OCI-LY7 (cell line): ENCODE measurements around the gene GPR52. TPM values are rescaled to one million over a fixed set of nuclear protein-coding genes. Genes with fewer than 3 reads are reported as not detected.

Source experiments
- Bru-seq: library from RNA; stranded (reverse); fragments of 400-500 nt; gene quantifications from one replicate; lab custom pipeline; 2021; lab: Mats Ljungman, UMichigan
- BruChase-seq, 2 experiments: library from RNA; stranded (reverse); fragments of 400-500 nt; gene quantifications; one replicate each; lab custom pipeline; 2021; lab: Mats Ljungman, UMichigan
- BruUV-seq: library from RNA; stranded (reverse); fragments of 400-500 nt; replicated peaks from 2 replicates; lab custom pipeline; 2021; lab: Mats Ljungman, UMichigan
- CTCF ChIA-PET: fragments of 300-600 bp; sonication (Branson Sonifier 250); formaldehyde crosslinking; loops from one replicate; lab custom pipeline; 2022; ENCODE audit warnings: antibody characterized with exemption; ENCODE audit not compliant: unreplicated experiment; lab: Charles Lee
- POLR2A ChIA-PET: fragments of 300-600 bp; sonication (Branson Sonifier 250); formaldehyde crosslinking; loops from one replicate; lab custom pipeline; 2022; ENCODE audit warnings: antibody characterized with exemption; lab: Charles Lee
- DNase-seq: peaks from one replicate; pipeline ENCODE4 v3.0.0-alpha.2; 2015; ENCODE audit warnings: low spot score
- H2AFZ ChIP-seq: fragments of 200-600 bp; sonication (generic), shearing (Covaris generic); 2 replicates; pipeline ENCODE4 v1.6.1; 2014; ENCODE audit warnings: mild to moderate bottlenecking, antibody characterized with exemption, low read length, moderate library complexity
- H3K27ac ChIP-seq: fragments of 200-600 bp; sonication (generic); 2 replicates; pipeline ENCODE4 v1.5.1; 2014; ENCODE audit warnings: mixed run types, low read depth, mild to moderate bottlenecking, moderate library complexity, low read length, inconsistent platforms; ENCODE audit not compliant: poor library complexity, severe bottlenecking
- H3K36me3 ChIP-seq: fragments of 200-600 bp; sonication (generic); 2 replicates; pipeline ENCODE4 v1.6.1; 2014; ENCODE audit warnings: mild to moderate bottlenecking, antibody characterized with exemption, low read length, moderate library complexity, mixed read lengths; ENCODE audit not compliant: insufficient read depth
- H3K4me1 ChIP-seq: fragments of 200-600 bp; sonication (generic); 2 replicates; pipeline ENCODE4 v1.5.1; 2014; ENCODE audit warnings: mild to moderate bottlenecking, low read length; ENCODE audit not compliant: insufficient read depth, poor library complexity, severe bottlenecking
- H3K4me2 ChIP-seq: fragments of 200-600 bp; sonication (generic); 2 replicates; pipeline ENCODE4 v1.6.1; 2014; ENCODE audit warnings: mild to moderate bottlenecking, low read length
- H3K4me3 ChIP-seq: fragments of 200-600 bp; sonication (generic); 2 replicates; pipeline ENCODE4 v1.5.1; 2014; ENCODE audit warnings: mild to moderate bottlenecking, low read depth, low read length; ENCODE audit not compliant: poor library complexity, severe bottlenecking
- H3K79me2 ChIP-seq: fragments of 200-600 bp; sonication (generic); 2 replicates; pipeline ENCODE4 v1.6.1; 2016; ENCODE audit warnings: low read depth, mild to moderate bottlenecking, low read length, moderate library complexity, mixed read lengths; ENCODE audit not compliant: insufficient read depth
- H3K9me2 ChIP-seq: fragments of 200-600 bp; sonication (generic); 2 replicates; pipeline ENCODE4 v1.6.1; 2016; ENCODE audit warnings: mild to moderate bottlenecking, low read length, mixed read lengths; ENCODE audit not compliant: insufficient read depth
- H3K9me3 ChIP-seq: fragments of 200-600 bp; sonication (generic); 2 replicates; pipeline ENCODE4 v1.6.1; 2014; ENCODE audit warnings: mild to moderate bottlenecking, mixed run types, low read length, mixed read lengths
- H4K20me1 ChIP-seq: fragments of 200-600 bp; sonication (generic); 2 replicates; pipeline ENCODE4 v1.6.1; 2014; ENCODE audit warnings: mild to moderate bottlenecking, antibody characterized with exemption, low read length, moderate library complexity, mixed read lengths; ENCODE audit not compliant: insufficient read depth
- CTCF ChIP-seq: fragments of 200-600 bp; sonication (generic); conservative IDR thresholded peaks from 2 replicates; pipeline ENCODE4 v1.5.1; 2014; ENCODE audit warnings: mild to moderate bottlenecking, antibody characterized with exemption, low read length, moderate library complexity, mixed read lengths
- EZH2phosphoT487 ChIP-seq: fragments of 200-600 bp; sonication (generic); IDR thresholded peaks from 2 replicates; pipeline ENCODE4 v1.6.1; 2018; ENCODE audit warnings: low read depth, borderline replicate concordance, mild to moderate bottlenecking, mixed run types, antibody characterized with exemption, low read length, moderate library complexity, mixed read lengths
- intact Hi-C: fragments of 100-400 bp; cut with micrococcal nuclease; formaldehyde crosslinking; loops from one replicate; pipeline ENCODE4 v1.10.0; 2022; ENCODE audit not compliant: unreplicated experiment
- long read RNA-seq: library from polyadenylated mRNA; stranded (forward); transcript quantifications from one replicate; pipeline ENCODE4 v2.0.0, GENCODE V29; 2022
- total RNA-seq, 2 experiments: library from RNA; depleted of rRNA in 1 of 2; stranded (reverse); fragments of >200 nt in 1 of 2; shearing (Covaris generic) in 1 of 2; gene quantifications; 2 replicates each; pipeline ENCODE4 v1.2.3, GENCODE V29; 2014 to 2022

Gene GPR52
- total RNA-seq (2014; rRNA removed; shearing (Covaris generic)) (5.4 and 8.3 TPM in 2 replicates), total RNA-seq (2022) (9.6 and 9.7 TPM in 2 replicates), Bru-seq, nascent RNA (percentile 87 among the genes with signal in this experiment), BruChase-seq, experiment 1, labeled RNA remaining after a 6-hour chase (percentile 83 among the genes with signal in this experiment), BruChase-seq, experiment 2, labeled RNA remaining after a 2-hour chase (percentile 92 among the genes with signal in this experiment)
- long read RNA-seq, result 0 reads

GRCh38 chr1:174447866-174448530 lies at the start of gene GPR52:
Gene GPR52, plus strand, starts transcription at chr1:174447964. Its CDS starts 148 bp downstream, at chr1:174448112.
- no peak for DNase-seq
- H3K36me3 ChIP-seq, result no peaks in the 10 kb centered on the region
- H3K9me2 ChIP-seq, result no peaks in the 10 kb centered on the region
- no peak within 1 kb of the TSS for H3K4me2 ChIP-seq
- H2AFZ ChIP-seq, result no peak within 1 kb of the TSS
- ChIA-PET CTCF (no interaction called here), POLR2A (interaction anchor here (0.6 to 1.0 kb wide), 4 partner anchors 29 to 192 kb away, joined by 3 to 6 read pairs (median 3); no protein-coding TSS in a partner anchor)
- no peaks in the 10 kb centered on the region for H4K20me1 ChIP-seq
- TF ChIP-seq CTCF (no peak), EZH2phosphoT487 (no peak)
- no peak within 1 kb of the TSS for H3K27ac ChIP-seq
- H3K9me3 ChIP-seq, result no peaks in the 10 kb centered on the region
- H3K79me2 ChIP-seq, result no peaks in the 10 kb centered on the region
- intact Hi-C loops, result no loop called here
- no peak within 1 kb of the TSS for H3K4me3 ChIP-seq
- H3K4me1 ChIP-seq, result no peaks in the 10 kb centered on the region
- no TSS peak for BruUV-seq

GRCh38 chr1:174398246-174398645 lies 49.5 kb upstream of the GPR52 start:
- ChIA-PET POLR2A (no interaction called here), CTCF (no interaction called here)
- Histone ChIP-seq H3K9me2 (no peaks in the 10 kb centered on the region), H3K4me1 (no peaks in the 10 kb centered on the region), H4K20me1 (no peaks in the 10 kb centered on the region), H3K79me2 (no peaks in the 10 kb centered on the region), H3K9me3 (no peaks in the 10 kb centered on the region; the same call in 1 of the 2 replicates), H3K4me3 (no peak overlapping the region), H3K27ac (no peak overlapping the region), H3K4me2 (no peak overlapping the region), H3K36me3 (peaks cover 64% of the 10 kb centered on the region), H2AFZ (no peak overlapping the region)
- intact Hi-C loops, result no loop called here
- no peak for DNase-seq
- TF ChIP-seq EZH2phosphoT487 (no peak), CTCF (no peak)
- BruUV-seq, result no TSS peak

GRCh38 chr1:174399211-174399610 lies 48.6 kb upstream of the GPR52 start:
- no TSS peak for BruUV-seq
- DNase-seq, result no peak
- Histone ChIP-seq H3K36me3 (peaks cover 55% of the 10 kb centered on the region), H3K4me1 (no peaks in the 10 kb centered on the region), H2AFZ (no peak overlapping the region), H4K20me1 (no peaks in the 10 kb centered on the region), H3K79me2 (no peaks in the 10 kb centered on the region), H3K27ac (no peak overlapping the region), H3K4me2 (no peak overlapping the region), H3K4me3 (no peak overlapping the region), H3K9me3 (no peaks in the 10 kb centered on the region; the same call in 1 of the 2 replicates), H3K9me2 (no peaks in the 10 kb centered on the region)
- POLR2A ChIA-PET, result no interaction called here
- TF ChIP-seq EZH2phosphoT487 (no peak), CTCF (no peak)
- CTCF ChIA-PET, result no interaction called here
- intact Hi-C loops, result no loop called here
